CD8-positive, alpha-beta memory T cell (primary cell): ENCODE results near the gene INPP5E. TPM values are rescaled to one million over a fixed set of nuclear protein-coding genes. Genes with fewer than 3 reads are reported as not detected.

Experiments
- CTCF ChIA-PET: fragments of 350-600 bp; sonication (Branson Sonifier 250); formaldehyde crosslinking; loops from one replicate; lab custom pipeline; 2021; ENCODE audit warnings: antibody characterized with exemption; lab: Charles Lee
- POLR2A ChIA-PET: fragments of 350-600 bp; sonication (Branson Sonifier 250); formaldehyde crosslinking; loops from one replicate; lab custom pipeline; 2021; ENCODE audit warnings: antibody characterized with exemption; lab: Charles Lee
- DNase-seq, 5 donors: peaks; one replicate each; pipeline versions ENCODE4 v3.0.0 to v3.0.0-alpha.2; 2020 to 2022; ENCODE audit warnings: mixed read lengths in 1 of 5
- H3K27ac ChIP-seq: one replicate; pipeline ENCODE4 v1.7.0; 2013; ENCODE audit warnings: low read depth, mild to moderate bottlenecking, low read length, moderate library complexity
- H3K27me3 ChIP-seq: 2 replicates; pipeline ENCODE4 v1.7.0; 2013; ENCODE audit warnings: low read length, mild to moderate bottlenecking; ENCODE audit not compliant: insufficient read depth, poor library complexity, severe bottlenecking
- H3K36me3 ChIP-seq: 2 replicates; pipeline ENCODE4 v1.7.0; 2013; ENCODE audit warnings: mild to moderate bottlenecking, low read length, moderate library complexity; ENCODE audit not compliant: insufficient read depth
- H3K4me1 ChIP-seq: 2 replicates; pipeline ENCODE4 v1.7.0; 2013; ENCODE audit warnings: mild to moderate bottlenecking, low read length, moderate library complexity; ENCODE audit not compliant: insufficient read depth
- H3K4me3 ChIP-seq: 2 replicates; pipeline ENCODE4 v1.7.0; 2013; ENCODE audit warnings: mild to moderate bottlenecking, low read length
- H3K9me3 ChIP-seq: 2 replicates; pipeline ENCODE4 v1.7.0; 2013; ENCODE audit warnings: mild to moderate bottlenecking, low read length
- H3K27ac Mint-ChIP-seq, 8 donors: one replicate each; pipeline ENCODE4 v1.8.0; 2020 to 2021; ENCODE audit warnings: mixed read lengths in 8 of 8, mild to moderate bottlenecking in 6 of 8, inconsistent platforms in 3 of 8, moderate library complexity in 3 of 8
- H3K27me3 Mint-ChIP-seq, 2 donors: one replicate each; pipeline ENCODE4 v1.8.0; 2020 to 2021; ENCODE audit warnings: mixed read lengths in 2 of 2, mild to moderate bottlenecking in 1 of 2, moderate library complexity in 1 of 2
- H3K36me3 Mint-ChIP-seq, 3 donors: one replicate each; pipeline ENCODE4 v1.8.0; 2020 to 2021; ENCODE audit warnings: mixed read lengths in 3 of 3, inconsistent platforms in 1 of 3, mild to moderate bottlenecking in 1 of 3
- H3K4me1 Mint-ChIP-seq, 3 donors: one replicate each; pipeline ENCODE4 v1.8.0; 2020 to 2021; ENCODE audit warnings: mixed read lengths in 3 of 3, inconsistent platforms in 1 of 3, mild to moderate bottlenecking in 1 of 3
- H3K4me3 Mint-ChIP-seq, 7 donors: one replicate each; pipeline ENCODE4 v1.8.0; 2020 to 2021; ENCODE audit warnings: mixed read lengths in 7 of 7, mild to moderate bottlenecking in 6 of 7, moderate library complexity in 4 of 7, inconsistent platforms in 2 of 7
- H3K9me3 Mint-ChIP-seq, 5 donors: one replicate each; pipeline ENCODE4 v1.8.0; 2020 to 2022; ENCODE audit warnings: mixed read lengths in 5 of 5, mild to moderate bottlenecking in 3 of 5, moderate library complexity in 2 of 5, inconsistent platforms in 1 of 5
- polyA plus RNA-seq: library from polyadenylated mRNA; unstranded; fragments of 300-500 nt; fragmentation: Illumina TruSeq; gene quantifications from one replicate; pipeline ENCODE4 v1.2.3, GENCODE V29; 2021
- total RNA-seq, 2 experiments: library from RNA; stranded (reverse); gene quantifications; one replicate each; pipeline ENCODE4 v1.2.3, GENCODE V29; 2021

The INPP5E gene
- total RNA-seq, result 10 to 100 TPM; 18.0 to 19.2 TPM
- 5.3 TPM for polyA plus RNA-seq

GRCh38 chr9:136439481-136440408 is at the start of gene INPP5E:
INPP5E (minus strand) TSS chr9:136439845; CDS start chr9:136439419, 426 bp downstream.
- ChIA-PET POLR2A (no interaction called here), CTCF (interaction anchor here (0.7 to 1.2 kb wide), 5 partner anchors 14 to 195 kb away, joined by 3 to 5 read pairs (median 3); no protein-coding TSS in a partner anchor)
- no peaks in the 10 kb centered on the region for H3K27me3 Mint-ChIP-seq
- Histone ChIP-seq H3K9me3 (no peaks in the 10 kb centered on the region), H3K4me1 (peaks cover 23% of the 10 kb centered on the region), H3K27me3 (no peaks in the 10 kb centered on the region), H3K36me3 (no peaks in the 10 kb centered on the region), H3K27ac (peak within 1 kb of the TSS; percentile 61), H3K4me3 (peak within 1 kb of the TSS; percentile 59)
- peak; percentile 81 to 86 (median 82) for DNase-seq
- H3K27ac Mint-ChIP-seq, result peak within 1 kb of the TSS; percentile 17 to 87 (median 60)
- H3K9me3 Mint-ChIP-seq, result no peaks in the 10 kb centered on the region
- peaks cover 0 to 55% (median 10%) of the 10 kb centered on the region in 3 donors for H3K36me3 Mint-ChIP-seq
- peak within 1 kb of the TSS; percentile 83 to 92 (median 86) for H3K4me3 Mint-ChIP-seq
- peaks cover 22 to 29% (median 22%) of the 10 kb centered on the region in 3 donors for H3K4me1 Mint-ChIP-seq

GRCh38 chr9:136488247-136489214 is 48.9 kb upstream of the INPP5E start:
- Histone ChIP-seq H3K27ac (no peak overlapping the region), H3K9me3 (no peaks in the 10 kb centered on the region), H3K27me3 (no peaks in the 10 kb centered on the region), H3K4me3 (no peak overlapping the region), H3K36me3 (no peaks in the 10 kb centered on the region), H3K4me1 (peaks cover 12% of the 10 kb centered on the region)
- peak; percentile 65 to 82 (median 71) for DNase-seq
- POLR2A ChIA-PET, result no interaction called here
- Mint-ChIP-seq H3K9me3 (no peaks in the 10 kb centered on the region), H3K27ac (peak overlapping the region in 2 of 8 donors; percentile 62 to 91), H3K4me1 (peaks cover 0 to 7% (median 7%) of the 10 kb centered on the region in 3 donors), H3K36me3 (no peaks in the 10 kb centered on the region), H3K4me3 (peak overlapping the region in 1 of 7 donors; percentile 58), H3K27me3 (no peaks in the 10 kb centered on the region)
- CTCF ChIA-PET, result interaction anchor here (0.7 to 6.9 kb wide), 14 partner anchors 14 to 184 kb away, joined by 3 to 82 read pairs (median 6); no protein-coding TSS in a partner anchor

GRCh38 chr9:136487672-136488071 is 48.0 kb upstream of the INPP5E start:
- ChIA-PET CTCF (interaction anchor here (1.0 to 6.9 kb wide), 13 partner anchors 15 to 185 kb away, joined by 3 to 82 read pairs (median 6); no protein-coding TSS in a partner anchor), POLR2A (no interaction called here)
- Mint-ChIP-seq H3K27me3 (no peaks in the 10 kb centered on the region), H3K4me1 (peaks cover 0 to 10% (median 7%) of the 10 kb centered on the region in 3 donors), H3K9me3 (no peaks in the 10 kb centered on the region), H3K4me3 (no peak overlapping the region), H3K27ac (peak overlapping the region in 1 of 8 donors; percentile 91), H3K36me3 (peaks cover 0 to 2% (median 0%) of the 10 kb centered on the region in 3 donors)
- Histone ChIP-seq H3K27ac (no peak overlapping the region), H3K27me3 (no peaks in the 10 kb centered on the region), H3K36me3 (no peaks in the 10 kb centered on the region), H3K4me3 (no peak overlapping the region), H3K9me3 (no peaks in the 10 kb centered on the region), H3K4me1 (peaks cover 12% of the 10 kb centered on the region)
- DNase-seq, result no peak

DNA sequence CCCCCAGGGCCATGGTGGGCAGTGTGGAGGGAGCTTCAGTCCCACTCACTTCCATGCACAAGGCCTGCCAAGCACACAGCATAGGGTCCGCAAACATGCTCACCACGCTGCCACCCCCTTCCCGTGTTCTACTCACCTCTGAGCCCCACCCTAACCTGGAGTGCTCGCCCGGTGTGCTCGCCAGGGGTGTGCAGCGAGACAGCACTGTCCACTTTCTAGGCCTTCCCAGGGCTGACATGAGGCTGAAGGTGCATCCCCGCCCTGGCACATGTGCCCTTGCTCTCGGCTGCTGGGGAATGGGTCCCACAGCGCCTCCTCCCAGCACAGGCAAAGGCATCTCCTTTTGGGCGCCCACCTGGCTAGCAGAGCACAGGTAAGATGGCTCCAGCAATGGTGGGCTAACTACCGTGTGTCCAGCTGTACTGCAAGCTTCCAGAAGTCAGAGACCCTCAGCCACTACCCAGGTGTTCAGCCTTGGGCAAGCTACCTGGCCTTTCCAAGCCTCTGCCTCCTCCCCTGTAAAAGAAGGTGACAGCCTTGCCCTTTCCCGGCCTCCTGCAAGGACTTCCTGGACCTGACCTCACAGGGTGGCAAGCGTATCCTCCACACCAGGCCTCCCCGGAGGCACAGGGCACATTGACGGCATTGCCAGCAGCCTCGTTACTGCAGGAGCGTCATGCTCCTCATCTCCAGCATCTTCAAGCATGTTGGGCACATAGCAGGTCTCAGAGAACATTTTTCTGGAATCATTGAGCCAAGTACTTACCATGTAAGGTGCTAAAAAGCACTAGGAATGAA is 47.4 kb upstream of the INPP5E start:
- H3K27ac Mint-ChIP-seq, result no peak overlapping the region
- ChIA-PET POLR2A (no interaction called here), CTCF (interaction anchor here (1.0 to 6.9 kb wide), 13 partner anchors 16 to 213 kb away, joined by 3 to 82 read pairs (median 6); no protein-coding TSS in a partner anchor)
- Histone ChIP-seq H3K4me3 (no peak overlapping the region), H3K4me1 (peaks cover 13% of the 10 kb centered on the region), H3K27me3 (no peaks in the 10 kb centered on the region), H3K36me3 (no peaks in the 10 kb centered on the region), H3K27ac (no peak overlapping the region), H3K9me3 (no peaks in the 10 kb centered on the region)
- peaks cover 5 to 15% (median 11%) of the 10 kb centered on the region in 3 donors for H3K4me1 Mint-ChIP-seq
- H3K9me3 Mint-ChIP-seq, result no peaks in the 10 kb centered on the region
- H3K4me3 Mint-ChIP-seq, result no peak overlapping the region
- DNase-seq, result no peak
- H3K36me3 Mint-ChIP-seq, result peaks cover 0 to 6% (median 0%) of the 10 kb centered on the region in 3 donors
- no peaks in the 10 kb centered on the region for H3K27me3 Mint-ChIP-seq

DNA sequence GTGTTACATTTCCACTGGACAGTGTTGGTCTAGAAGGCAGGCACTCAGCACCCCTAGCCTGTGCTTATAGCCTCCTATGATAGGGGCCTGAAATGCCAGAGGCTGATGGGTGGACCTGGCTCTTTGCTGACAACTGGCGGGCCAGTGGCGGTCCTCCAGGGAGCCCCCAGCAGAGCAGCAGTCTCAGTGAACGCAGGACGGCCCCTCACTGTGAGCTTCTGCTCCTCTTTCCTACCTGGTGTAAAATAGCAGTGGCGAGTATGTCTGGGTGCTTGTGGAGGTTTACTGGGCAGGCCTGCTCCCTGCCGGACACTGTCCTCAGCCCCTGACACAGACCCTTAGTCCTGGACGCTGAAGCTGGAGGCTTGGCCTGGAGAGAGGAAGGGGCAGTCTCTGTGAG is 46.5 kb upstream of the INPP5E start:
- Mint-ChIP-seq H3K27me3 (no peaks in the 10 kb centered on the region), H3K36me3 (peaks cover 0 to 10% (median 0%) of the 10 kb centered on the region in 3 donors), H3K4me1 (peaks cover 14 to 23% (median 18%) of the 10 kb centered on the region in 3 donors), H3K9me3 (no peaks in the 10 kb centered on the region), H3K4me3 (no peak overlapping the region), H3K27ac (peak overlapping the region in 2 of 8 donors; percentile 5 to 100)
- ChIA-PET CTCF (interaction anchor here (1.3 to 6.9 kb wide), 8 partner anchors 53 to 214 kb away, joined by 3 to 82 read pairs (median 18); no protein-coding TSS in a partner anchor), POLR2A (no interaction called here)
- Histone ChIP-seq H3K27ac (no peak overlapping the region), H3K4me3 (no peak overlapping the region), H3K9me3 (no peaks in the 10 kb centered on the region), H3K4me1 (peaks cover 22% of the 10 kb centered on the region), H3K27me3 (no peaks in the 10 kb centered on the region), H3K36me3 (no peaks in the 10 kb centered on the region)
- no peak for DNase-seq

- no peaks in the 10 kb centered on the region for H3K27me3 Mint-ChIP-seq
- peak overlapping the region in 6 of 8 donors; percentile 61 to 100 (median 80) for H3K27ac Mint-ChIP-seq
- peak; percentile 69 to 83 (median 75) for DNase-seq
- peaks cover 15 to 28% (median 21%) of the 10 kb centered on the region in 3 donors for H3K4me1 Mint-ChIP-seq
- no peaks in the 10 kb centered on the region for H3K9me3 ChIP-seq
- no peak overlapping the region for H3K4me3 ChIP-seq
- H3K27me3 ChIP-seq, result no peaks in the 10 kb centered on the region
- peak overlapping the region; percentile 50 to 90 (median 61) for H3K4me3 Mint-ChIP-seq
- peaks cover 22% of the 10 kb centered on the region for H3K4me1 ChIP-seq
- H3K36me3 ChIP-seq, result no peaks in the 10 kb centered on the region
- peaks cover 0 to 11% (median 0%) of the 10 kb centered on the region in 3 donors for H3K36me3 Mint-ChIP-seq
- no peaks in the 10 kb centered on the region for H3K9me3 Mint-ChIP-seq
- POLR2A ChIA-PET, result interaction anchor here (0.6 to 2.4 kb wide), 2 partner anchors 54 to 146 kb away, joined by 3 to 6 read pairs; no protein-coding TSS in a partner anchor
- CTCF ChIA-PET, result interaction anchor here (0.8 to 6.9 kb wide), 21 partner anchors 10 to 244 kb away, joined by 3 to 82 read pairs (median 5); partner anchors contain the start of gene DNLZ
- H3K27ac ChIP-seq, result no peak overlapping the region
Observed at GRCh38 chr9:136485049-136486045, 45.7 kb upstream of the INPP5E start.
